HepG2 (cell line): ENCODE measurements around the gene PTPRE.

ENCODE experiments used
- BRCA1 ChIP-seq: sonication (generic); formaldehyde crosslinking; IDR thresholded peaks from 2 replicates; pipeline ENCODE4 v1.4.0; 2020; ENCODE audit warnings: missing genetic modification reagents
- CHCHD3 ChIP-seq: sonication (generic); formaldehyde crosslinking; IDR thresholded peaks from 2 replicates; pipeline ENCODE4 v1.8.0; 2022; ENCODE audit warnings: mild to moderate bottlenecking, missing genetic modification reagents, moderate library complexity
- CHD2 ChIP-seq: IDR thresholded peaks from 2 replicates; pipeline ENCODE4 v1.6.1; 2011; ENCODE audit warnings: low read depth, low read length, improper control_type of control experiment
- CREB1 ChIP-seq, 2 experiments: fragments of 450-650 bp in 1 of 2; IDR thresholded peaks; 2 replicates each; pipeline ENCODE4 v1.6.1; 2016 to 2017; ENCODE audit warnings: control low read depth in 1 of 2, mild to moderate bottlenecking in 1 of 2, missing compliant biosample characterization in 1 of 2, missing genetic modification characterization in 1 of 2
- CTCF ChIP-seq: sonication (generic); formaldehyde crosslinking; IDR thresholded peaks from 2 replicates; pipeline ENCODE4 v1.5.0; 2020; ENCODE audit warnings: mild to moderate bottlenecking, missing genetic modification reagents, moderate library complexity
- TAF1 ChIP-seq: sonication (generic); formaldehyde crosslinking; IDR thresholded peaks from 2 replicates; pipeline ENCODE4 v1.4.0; 2020; ENCODE audit warnings: missing genetic modification reagents
- TARDBP ChIP-seq: sonication (generic); formaldehyde crosslinking; IDR thresholded peaks from 2 replicates; pipeline ENCODE4 v1.8.0; 2022; ENCODE audit warnings: mild to moderate bottlenecking, missing genetic modification reagents
- USF2 ChIP-seq, 2 experiments: sonication (generic) in 1 of 2; formaldehyde crosslinking in 1 of 2; IDR thresholded peaks; 2 replicates each; pipeline versions ENCODE4 v1.5.1 to v1.6.1; 2011 to 2020; ENCODE audit warnings: borderline replicate concordance in 1 of 2, low read depth in 1 of 2, low read length in 1 of 2, mild to moderate bottlenecking in 1 of 2, missing genetic modification reagents in 1 of 2, moderate library complexity in 1 of 2
- ZBTB34 ChIP-seq: sonication (generic); formaldehyde crosslinking; IDR thresholded peaks from 2 replicates; pipeline ENCODE4 v1.8.0; 2022; ENCODE audit warnings: mild to moderate bottlenecking, missing genetic modification reagents
- ZSCAN29 ChIP-seq: sonication (generic); formaldehyde crosslinking; conservative IDR thresholded peaks from 2 replicates; pipeline ENCODE4 v1.4.0; 2020; ENCODE audit warnings: mild to moderate bottlenecking, missing genetic modification reagents

- TF ChIP-seq USF2 (IDR thresholded peaks at IDR 0.05; ENCODE audit: low read depth, low read length) (no peak), USF2 (CRISPR knock-in tag; IDR thresholded peaks at IDR 0.05; ENCODE audit: borderline replicate concordance) (no peak), TARDBP (no peak), CREB1 (IDR thresholded peaks at IDR 0.05) (no peak), CREB1 (CRISPR knock-in tag; IDR thresholded peaks at IDR 0.05) (no peak), CHD2 (no peak), CHCHD3 (CRISPR knock-in tag) (no peak), CTCF (CRISPR knock-in tag) (no peak), BRCA1 (CRISPR knock-in tag) (no peak), ZBTB34 (CRISPR knock-in tag) (no peak), ZSCAN29 (no peak), TAF1 (no peak)
Measured at GRCh38 chr10:127987467-127988380, 80.8 kb downstream of the PTPRE start.
